Ishikawa (cell line): ENCODE measurements around the gene ARSK.

Source experiments
- CEBPB ChIP-seq: IDR thresholded peaks from 2 replicates; pipeline ENCODE4 v1.6.1; 2012
- CREB1 ChIP-seq: IDR thresholded peaks from 2 replicates; pipeline ENCODE4 v1.6.1; 2012; ENCODE audit warnings: low read depth
- EGR1 ChIP-seq: IDR thresholded peaks from 2 replicates; pipeline ENCODE4 v1.6.1; 2012
- EP300 ChIP-seq: IDR thresholded peaks from 2 replicates; pipeline ENCODE4 v1.6.1; 2012; ENCODE audit warnings: borderline replicate concordance
- FOXM1 ChIP-seq: IDR thresholded peaks from 2 replicates; pipeline ENCODE4 v1.6.1; 2012; ENCODE audit warnings: low read depth, borderline replicate concordance
- MAX ChIP-seq: IDR thresholded peaks from 2 replicates; pipeline ENCODE4 v1.6.1; 2012
- NFIC ChIP-seq: IDR thresholded peaks from 2 replicates; pipeline ENCODE4 v1.6.1; 2012
- RAD21 ChIP-seq: IDR thresholded peaks from 2 replicates; pipeline ENCODE4 v1.6.1; 2012; ENCODE audit warnings: low read depth
- REST ChIP-seq: IDR thresholded peaks from 2 replicates; pipeline ENCODE4 v1.6.1; 2012; ENCODE audit warnings: low read depth, mild to moderate bottlenecking
- TAF1 ChIP-seq: IDR thresholded peaks from 2 replicates; pipeline ENCODE4 v1.6.1; 2012; ENCODE audit warnings: low read depth, mild to moderate bottlenecking
- TCF12 ChIP-seq: IDR thresholded peaks from 2 replicates; pipeline ENCODE4 v1.6.1; 2012; ENCODE audit warnings: low read depth
- TEAD4 ChIP-seq: IDR thresholded peaks from 2 replicates; pipeline ENCODE4 v1.6.1; 2012
- USF1 ChIP-seq: IDR thresholded peaks from 2 replicates; pipeline ENCODE4 v1.6.1; 2012
- YY1 ChIP-seq: IDR thresholded peaks from 2 replicates; pipeline ENCODE4 v1.6.1; 2012; ENCODE audit warnings: low read depth

The ARSK gene

GRCh38 chr5:95626701-95627100, 71.8 kb downstream of the ARSK start:
- no peak for TF ChIP-seq RAD21
- no peak for TF ChIP-seq TEAD4
- TF ChIP-seq MAX = no peak
- no peak for TF ChIP-seq NFIC
- TF ChIP-seq USF1 = no peak
- no peak for TF ChIP-seq EP300
- no peak for TF ChIP-seq CEBPB

- no peak for TF ChIP-seq MAX
- no peak for TF ChIP-seq TEAD4
- no peak for TF ChIP-seq REST
- TF ChIP-seq FOXM1 = no peak
- TF ChIP-seq TCF12 = no peak
- TF ChIP-seq USF1 = no peak
- TF ChIP-seq YY1 = no peak
- no peak for TF ChIP-seq EP300
- no peak for TF ChIP-seq RAD21
- no peak for TF ChIP-seq EGR1
These were observed 73.3 kb downstream of the ARSK start for GRCh38 chr5:95627971-95628810.

- TF ChIP-seq MAX = no peak
- no peak for TF ChIP-seq RAD21
- TF ChIP-seq EGR1 = no peak
- TF ChIP-seq NFIC = no peak
- no peak for TF ChIP-seq CEBPB
- no peak for TF ChIP-seq FOXM1
- TF ChIP-seq CREB1 = no peak
- TF ChIP-seq TAF1 = no peak
- TF ChIP-seq TEAD4 = no peak
- TF ChIP-seq YY1 = no peak
- TF ChIP-seq TCF12 = no peak
- TF ChIP-seq EP300 = no peak
- no peak for TF ChIP-seq REST
These were observed 74.0 kb downstream of the ARSK start for GRCh38 chr5:95628933-95629332.

- TF ChIP-seq FOXM1 (no peak), RAD21 (no peak), EGR1 (no peak), USF1 (peak; percentile 28; the same call in 1 of the 2 replicates)
These were observed 75.6 kb downstream of the ARSK start for GRCh38 chr5:95630394-95630917.

GRCh38 chr5:95631255-95631958, 76.5 kb downstream of the ARSK start:
- TF ChIP-seq TEAD4 (no peak), NFIC (0 out of 2 replicates have a peak, but pooled peaks have one; percentile 12)
